Measurements from ENCODE around the gene SEPTIN2.

The SEPTIN2 gene

GRCh38 chr2:241399941-241400922, 84.5 kb downstream of the SEPTIN2 start:
- H3K4me1 Mint-ChIP-seq = no peaks in the 10 kb centered on the region
- ATAC-seq (no peak), DNase-seq (no peak)
- no peaks in the 10 kb centered on the region for H3K27me3 Mint-ChIP-seq
- H3K9me3 Mint-ChIP-seq = no peaks in the 10 kb centered on the region
- no peak overlapping the region for H3K4me3 Mint-ChIP-seq
- H3K27ac Mint-ChIP-seq = peak overlapping the region in 1 of 2 donors; percentile 28

Measured in stimulated activated naive CD8-positive, alpha-beta T cell treated with anti-CD3 and anti-CD28 coated beads, Interleukin-15, amount 100 ng/mL, for 72 hours (primary cell).